ENCODE measurements around the gene PDHA2.
"Not testable (repeated sequence)": the region's sequence is repeated elsewhere in the genome, so short reads cannot be mapped to it uniquely, and the experiment has no call there.

PDHA2 gene

GRCh38 chr4:95839891-95840290 lies at the start of gene PDHA2:
Gene PDHA2 (plus strand): TSS chr4:95840093. CDS start chr4:95840151, 58 bp downstream.
- no peak for DNase-seq

GRCh38 chr4:95798003-95798402 lies 41.9 kb upstream of the PDHA2 start:
- no peak for DNase-seq

GRCh38 chr4:95798727-95799126 lies 41.2 kb upstream of the PDHA2 start:
- DNase-seq, result no peak

GRCh38 chr4:95821867-95822266 lies 18.0 kb upstream of the PDHA2 start:
- no peak for DNase-seq

GRCh38 chr4:95825546-95825945 lies 14.3 kb upstream of the PDHA2 start:
- no peak for DNase-seq

- DNase-seq, result no peak
These were observed 9.2 kb upstream of the PDHA2 start for GRCh38 chr4:95830651-95831050.

- no peak for DNase-seq
These were observed 8.7 kb upstream of the PDHA2 start for GRCh38 chr4:95831166-95831565.

- no peak for DNase-seq
These were observed 6.1 kb upstream of the PDHA2 start for GRCh38 chr4:95833711-95834194.

- DNase-seq, result no peak
These were observed 4.2 kb upstream of the PDHA2 start for GRCh38 chr4:95835672-95836071.

GRCh38 chr4:95838192-95838591 lies 1.7 kb upstream of the PDHA2 start:
- no peak for DNase-seq

- no peak for DNase-seq
These were observed 8.1 kb downstream of the PDHA2 start for GRCh38 chr4:95847908-95848460.

GRCh38 chr4:95850161-95850560 lies 10.3 kb downstream of the PDHA2 start:
- DNase-seq, result no peak

GRCh38 chr4:95857761-95858160 lies 17.9 kb downstream of the PDHA2 start:
- no peak for DNase-seq

GRCh38 chr4:95867919-95868318 lies 28.0 kb downstream of the PDHA2 start:
- no peak for DNase-seq

- not testable (repeated sequence) for DNase-seq
These were observed 29.5 kb downstream of the PDHA2 start for GRCh38 chr4:95869414-95869813.

- no peak for DNase-seq
These were observed 30.1 kb downstream of the PDHA2 start for GRCh38 chr4:95869961-95870500.

- DNase-seq, result no peak
These were observed 37.7 kb downstream of the PDHA2 start for GRCh38 chr4:95877636-95878035.

- no peak for DNase-seq
These were observed 47.7 kb downstream of the PDHA2 start for GRCh38 chr4:95887551-95887950.

- no peak for DNase-seq
These were observed 49.8 kb downstream of the PDHA2 start for GRCh38 chr4:95889662-95890061.

All from NCI-H1092 (cell line).